ENCODE results near the gene PNPLA7.
"Not testable (repeated sequence)": the region's sequence is repeated elsewhere in the genome, so short reads cannot be mapped to it uniquely, and the experiment has no call there.

Gene PNPLA7

GRCh38 chr9:137530331-137530730 lies 19.9 kb downstream of the PNPLA7 start:
- H3K9ac ChIP-seq (ENCODE audit: low read depth in 1 of 2, low read length in 2 of 2) = no peak overlapping the region

GRCh38 chr9:137524981-137525317 lies 25.3 kb downstream of the PNPLA7 start:
- Histone ChIP-seq H3K9me3 (ENCODE audit: control insufficient read depth in 2 of 2, low read length in 2 of 2) (no peaks in the 10 kb centered on the region), H3K27me3 (ENCODE audit: control insufficient read depth in 2 of 2, insufficient read depth in 2 of 2, low read length in 2 of 2) (no peaks in the 10 kb centered on the region), H3K4me3 (ENCODE audit: low read length in 2 of 2) (no peak overlapping the region), H3K4me1 (ENCODE audit: control insufficient read depth in 2 of 2, insufficient read depth in 2 of 2, low read length in 2 of 2) (no peaks in the 10 kb centered on the region), H3K36me3 (ENCODE audit: control insufficient read depth in 2 of 2, insufficient read depth in 2 of 2, low read length in 2 of 2) (no peaks in the 10 kb centered on the region), H3K27ac (ENCODE audit: low read depth in 2 of 2, low read length in 2 of 2) (no peak overlapping the region), H3K9ac (ENCODE audit: low read depth in 1 of 2, low read length in 2 of 2) (no peak overlapping the region)

More at GRCh38 chr9:137530331-137530730, 19.9 kb downstream of the PNPLA7 start:
- H3K36me3 ChIP-seq (ENCODE audit: control insufficient read depth in 2 of 2, insufficient read depth in 2 of 2, low read length in 2 of 2) = no peaks in the 10 kb centered on the region
- H3K4me3 ChIP-seq (ENCODE audit: low read length in 2 of 2) = no peak overlapping the region
- peaks cover 4 to 12% of the 10 kb centered on the region in 2 donors for H3K4me1 ChIP-seq (ENCODE audit: control insufficient read depth in 2 of 2, insufficient read depth in 2 of 2, low read length in 2 of 2)
- no peaks in the 10 kb centered on the region for H3K27me3 ChIP-seq (ENCODE audit: control insufficient read depth in 2 of 2, insufficient read depth in 2 of 2, low read length in 2 of 2)
- no peak overlapping the region for H3K27ac ChIP-seq (ENCODE audit: low read depth in 2 of 2, low read length in 2 of 2)
- no peaks in the 10 kb centered on the region for H3K9me3 ChIP-seq (ENCODE audit: control insufficient read depth in 2 of 2, low read length in 2 of 2)

- Histone ChIP-seq H3K9me3 (ENCODE audit: control insufficient read depth in 2 of 2, low read length in 2 of 2) (no peaks in the 10 kb centered on the region), H3K36me3 (ENCODE audit: control insufficient read depth in 2 of 2, insufficient read depth in 2 of 2, low read length in 2 of 2) (peaks cover 0 to 5% of the 10 kb centered on the region in 2 donors), H3K4me1 (ENCODE audit: control insufficient read depth in 2 of 2, insufficient read depth in 2 of 2, low read length in 2 of 2) (no peaks in the 10 kb centered on the region), H3K9ac (ENCODE audit: low read depth in 1 of 2, low read length in 2 of 2) (no peak overlapping the region), H3K4me3 (ENCODE audit: low read length in 2 of 2) (no peak overlapping the region), H3K27ac (ENCODE audit: low read depth in 2 of 2, low read length in 2 of 2) (no peak overlapping the region), H3K27me3 (ENCODE audit: control insufficient read depth in 2 of 2, insufficient read depth in 2 of 2, low read length in 2 of 2) (no peaks in the 10 kb centered on the region)
Observed at GRCh38 chr9:137524161-137524980, 25.8 kb downstream of the PNPLA7 start.

GRCh38 chr9:137522746-137523455 lies 27.3 kb downstream of the PNPLA7 start:
- Histone ChIP-seq H3K9me3 (ENCODE audit: control insufficient read depth in 2 of 2, low read length in 2 of 2) (no peaks in the 10 kb centered on the region), H3K27me3 (ENCODE audit: control insufficient read depth in 2 of 2, insufficient read depth in 2 of 2, low read length in 2 of 2) (no peaks in the 10 kb centered on the region), H3K36me3 (ENCODE audit: control insufficient read depth in 2 of 2, insufficient read depth in 2 of 2, low read length in 2 of 2) (peaks cover 0 to 5% of the 10 kb centered on the region in 2 donors), H3K4me1 (ENCODE audit: control insufficient read depth in 2 of 2, insufficient read depth in 2 of 2, low read length in 2 of 2) (no peaks in the 10 kb centered on the region), H3K9ac (ENCODE audit: low read depth in 1 of 2, low read length in 2 of 2) (no peak overlapping the region), H3K4me3 (ENCODE audit: low read length in 2 of 2) (no peak overlapping the region), H3K27ac (ENCODE audit: low read depth in 2 of 2, low read length in 2 of 2) (no peak overlapping the region)

GRCh38 chr9:137521405-137521985 lies 28.7 kb downstream of the PNPLA7 start:
- Histone ChIP-seq H3K9me3 (ENCODE audit: control insufficient read depth in 2 of 2, low read length in 2 of 2) (no peaks in the 10 kb centered on the region), H3K9ac (ENCODE audit: low read depth in 1 of 2, low read length in 2 of 2) (no peak overlapping the region), H3K36me3 (ENCODE audit: control insufficient read depth in 2 of 2, insufficient read depth in 2 of 2, low read length in 2 of 2) (peaks cover 0 to 5% of the 10 kb centered on the region in 2 donors), H3K27ac (ENCODE audit: low read depth in 2 of 2, low read length in 2 of 2) (no peak overlapping the region), H3K4me3 (ENCODE audit: low read length in 2 of 2) (no peak overlapping the region), H3K27me3 (ENCODE audit: control insufficient read depth in 2 of 2, insufficient read depth in 2 of 2, low read length in 2 of 2) (no peaks in the 10 kb centered on the region), H3K4me1 (ENCODE audit: control insufficient read depth in 2 of 2, insufficient read depth in 2 of 2, low read length in 2 of 2) (no peaks in the 10 kb centered on the region)

- Histone ChIP-seq H3K36me3 (ENCODE audit: control insufficient read depth in 2 of 2, insufficient read depth in 2 of 2, low read length in 2 of 2) (peaks cover 0 to 5% of the 10 kb centered on the region in 2 donors), H3K4me3 (ENCODE audit: low read length in 2 of 2) (no peak overlapping the region), H3K9me3 (ENCODE audit: control insufficient read depth in 2 of 2, low read length in 2 of 2) (no peaks in the 10 kb centered on the region), H3K9ac (ENCODE audit: low read depth in 1 of 2, low read length in 2 of 2) (no peak overlapping the region), H3K4me1 (ENCODE audit: control insufficient read depth in 2 of 2, insufficient read depth in 2 of 2, low read length in 2 of 2) (no peaks in the 10 kb centered on the region), H3K27ac (ENCODE audit: low read depth in 2 of 2, low read length in 2 of 2) (no peak overlapping the region), H3K27me3 (ENCODE audit: control insufficient read depth in 2 of 2, insufficient read depth in 2 of 2, low read length in 2 of 2) (no peaks in the 10 kb centered on the region)
Observed at GRCh38 chr9:137520614-137521404, 29.4 kb downstream of the PNPLA7 start.

- Histone ChIP-seq H3K36me3 (ENCODE audit: control insufficient read depth in 2 of 2, insufficient read depth in 2 of 2, low read length in 2 of 2) (peaks cover 0 to 5% of the 10 kb centered on the region in 2 donors), H3K27ac (ENCODE audit: low read depth in 2 of 2, low read length in 2 of 2) (no peak overlapping the region), H3K9ac (ENCODE audit: low read depth in 1 of 2, low read length in 2 of 2) (no peak overlapping the region), H3K4me1 (ENCODE audit: control insufficient read depth in 2 of 2, insufficient read depth in 2 of 2, low read length in 2 of 2) (no peaks in the 10 kb centered on the region), H3K27me3 (ENCODE audit: control insufficient read depth in 2 of 2, insufficient read depth in 2 of 2, low read length in 2 of 2) (no peaks in the 10 kb centered on the region), H3K4me3 (ENCODE audit: low read length in 2 of 2) (no peak overlapping the region), H3K9me3 (ENCODE audit: control insufficient read depth in 2 of 2, low read length in 2 of 2) (no peaks in the 10 kb centered on the region)
Observed at GRCh38 chr9:137519553-137519952, 30.6 kb downstream of the PNPLA7 start.

GRCh38 chr9:137518661-137519459 lies 31.3 kb downstream of the PNPLA7 start:
- not testable (repeated sequence) for H3K4me1 ChIP-seq (ENCODE audit: control insufficient read depth in 2 of 2, insufficient read depth in 2 of 2, low read length in 2 of 2); H3K27me3 ChIP-seq (ENCODE audit: control insufficient read depth in 2 of 2, insufficient read depth in 2 of 2, low read length in 2 of 2); H3K9me3 ChIP-seq (ENCODE audit: control insufficient read depth in 2 of 2, low read length in 2 of 2); H3K9ac ChIP-seq (ENCODE audit: low read depth in 1 of 2, low read length in 2 of 2); H3K27ac ChIP-seq (ENCODE audit: low read depth in 2 of 2, low read length in 2 of 2); H3K4me3 ChIP-seq (ENCODE audit: low read length in 2 of 2); H3K36me3 ChIP-seq (ENCODE audit: control insufficient read depth in 2 of 2, insufficient read depth in 2 of 2, low read length in 2 of 2)

GRCh38 chr9:137516144-137516917 lies 33.9 kb downstream of the PNPLA7 start:
- H3K4me3 ChIP-seq (ENCODE audit: low read length in 2 of 2) = no peak overlapping the region
- no peak overlapping the region for H3K9ac ChIP-seq (ENCODE audit: low read depth in 1 of 2, low read length in 2 of 2)
- peaks cover 0 to 5% of the 10 kb centered on the region in 2 donors for H3K36me3 ChIP-seq (ENCODE audit: control insufficient read depth in 2 of 2, insufficient read depth in 2 of 2, low read length in 2 of 2)
- H3K9me3 ChIP-seq (ENCODE audit: control insufficient read depth in 2 of 2, low read length in 2 of 2) = no peaks in the 10 kb centered on the region
- H3K4me1 ChIP-seq (ENCODE audit: control insufficient read depth in 2 of 2, insufficient read depth in 2 of 2, low read length in 2 of 2) = no peaks in the 10 kb centered on the region
- H3K27me3 ChIP-seq (ENCODE audit: control insufficient read depth in 2 of 2, insufficient read depth in 2 of 2, low read length in 2 of 2) = no peaks in the 10 kb centered on the region
- no peak overlapping the region for H3K27ac ChIP-seq (ENCODE audit: low read depth in 2 of 2, low read length in 2 of 2)
